GM12873 (cell line): Measurements from ENCODE around the gene ATG4D.

Source experiments
- TF ChIP-seq, protein P1 (sequence below): IDR thresholded peaks from 2 replicates; pipeline ENCODE4 v1.5.1; 2012; ENCODE audit warnings: low read depth, mild to moderate bottlenecking, moderate library complexity, low read length, control low read depth; ENCODE audit not compliant: insufficient read depth; ENCODE audit errors: missing control alignments

Gene ATG4D

DNA sequence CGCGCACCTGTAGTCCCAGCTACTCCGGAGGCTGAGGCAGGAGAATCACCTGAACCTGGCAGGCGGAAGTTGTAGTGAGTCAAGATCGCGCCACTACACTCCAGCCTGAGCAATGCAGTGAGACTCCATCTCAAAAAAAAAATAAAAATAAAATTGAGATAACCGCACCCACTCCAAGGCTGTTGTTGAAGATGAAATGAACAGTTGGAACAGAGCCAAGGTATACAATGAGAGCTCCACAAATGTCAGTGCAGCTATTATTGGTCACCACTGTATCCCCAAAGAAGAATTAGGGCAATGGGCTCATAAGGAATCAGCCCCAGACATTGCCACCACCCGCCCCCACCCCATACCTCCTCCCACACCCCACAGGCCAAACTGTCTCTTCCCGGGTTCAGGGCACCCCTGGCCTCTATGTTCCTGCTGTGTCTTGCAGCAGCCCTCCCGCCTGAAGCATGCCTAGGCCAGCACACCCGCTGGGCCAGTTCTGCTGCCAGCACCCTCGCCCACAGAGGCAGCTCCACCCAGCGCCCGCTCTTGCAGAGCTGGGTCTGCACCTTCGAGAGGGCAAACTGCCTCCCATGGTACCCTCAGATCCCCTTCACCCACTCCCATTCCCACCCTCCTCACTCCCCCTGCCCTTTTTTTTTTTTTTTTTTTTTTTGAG lies 22.9 kb upstream of the ATG4D start:
- TF ChIP-seq, protein P1, sequence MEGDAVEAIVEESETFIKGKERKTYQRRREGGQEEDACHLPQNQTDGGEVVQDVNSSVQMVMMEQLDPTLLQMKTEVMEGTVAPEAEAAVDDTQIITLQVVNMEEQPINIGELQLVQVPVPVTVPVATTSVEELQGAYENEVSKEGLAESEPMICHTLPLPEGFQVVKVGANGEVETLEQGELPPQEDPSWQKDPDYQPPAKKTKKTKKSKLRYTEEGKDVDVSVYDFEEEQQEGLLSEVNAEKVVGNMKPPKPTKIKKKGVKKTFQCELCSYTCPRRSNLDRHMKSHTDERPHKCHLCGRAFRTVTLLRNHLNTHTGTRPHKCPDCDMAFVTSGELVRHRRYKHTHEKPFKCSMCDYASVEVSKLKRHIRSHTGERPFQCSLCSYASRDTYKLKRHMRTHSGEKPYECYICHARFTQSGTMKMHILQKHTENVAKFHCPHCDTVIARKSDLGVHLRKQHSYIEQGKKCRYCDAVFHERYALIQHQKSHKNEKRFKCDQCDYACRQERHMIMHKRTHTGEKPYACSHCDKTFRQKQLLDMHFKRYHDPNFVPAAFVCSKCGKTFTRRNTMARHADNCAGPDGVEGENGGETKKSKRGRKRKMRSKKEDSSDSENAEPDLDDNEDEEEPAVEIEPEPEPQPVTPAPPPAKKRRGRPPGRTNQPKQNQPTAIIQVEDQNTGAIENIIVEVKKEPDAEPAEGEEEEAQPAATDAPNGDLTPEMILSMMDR, result no peak

DNA sequence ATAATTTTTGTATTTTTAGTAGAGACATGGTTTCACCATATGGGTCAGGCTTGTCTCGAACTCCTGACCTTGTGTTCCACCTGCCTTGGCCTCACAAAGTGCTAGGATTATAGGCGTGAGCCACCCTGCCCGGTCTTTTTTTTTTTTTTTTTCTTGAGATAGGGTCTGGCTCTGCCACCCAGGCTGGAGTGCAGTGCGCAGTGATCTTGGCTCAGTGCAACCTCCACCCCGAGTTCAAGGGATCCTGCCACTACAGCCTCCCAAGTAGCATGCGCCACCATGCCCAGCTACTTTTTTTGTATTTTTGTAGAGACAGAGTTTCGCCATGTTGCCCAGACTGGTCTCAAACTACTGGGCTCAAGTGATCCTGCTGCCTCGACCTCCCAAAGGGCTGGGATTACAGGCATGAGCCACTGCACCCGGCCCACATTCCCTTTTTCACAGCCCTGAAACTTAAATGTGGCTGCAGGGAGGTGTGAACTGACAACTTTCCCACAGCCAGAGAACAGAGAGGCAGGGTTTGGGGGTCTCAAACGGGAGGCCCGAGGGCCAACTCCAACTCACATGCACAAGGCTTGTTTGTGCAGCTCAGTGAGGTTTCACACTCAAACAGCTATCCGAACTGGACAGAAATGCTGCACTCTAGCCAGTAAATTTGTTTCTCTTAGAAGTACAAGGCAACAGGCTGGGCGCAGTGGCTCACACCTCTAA lies 22.1 kb upstream of the ATG4D start:
- TF ChIP-seq, protein P1, result no peak

DNA sequence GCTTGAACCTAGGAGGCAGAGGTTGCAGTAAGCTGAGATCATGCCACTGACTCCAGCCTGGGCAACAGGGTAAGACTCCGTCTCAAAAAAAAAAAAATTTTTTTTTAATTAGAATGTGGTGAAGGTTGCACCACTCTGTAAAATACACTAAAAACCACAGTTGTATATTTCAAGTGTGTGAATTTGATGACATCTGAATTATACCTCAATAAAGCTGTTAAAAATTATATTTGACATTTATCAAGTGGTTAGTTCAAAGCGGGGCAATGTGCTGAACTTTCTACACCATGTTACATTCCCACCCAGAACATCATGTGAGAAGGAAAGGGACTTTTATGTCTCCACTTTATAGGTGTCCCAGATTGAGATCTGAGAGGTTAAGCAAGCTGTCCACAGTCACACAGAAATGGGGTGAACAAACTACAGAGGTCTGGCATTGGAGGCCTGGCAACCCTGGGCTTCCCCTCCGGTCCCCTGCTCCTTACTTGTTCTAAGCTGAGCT lies 20.5 kb upstream of the ATG4D start:
- TF ChIP-seq, protein P1, result no peak

DNA sequence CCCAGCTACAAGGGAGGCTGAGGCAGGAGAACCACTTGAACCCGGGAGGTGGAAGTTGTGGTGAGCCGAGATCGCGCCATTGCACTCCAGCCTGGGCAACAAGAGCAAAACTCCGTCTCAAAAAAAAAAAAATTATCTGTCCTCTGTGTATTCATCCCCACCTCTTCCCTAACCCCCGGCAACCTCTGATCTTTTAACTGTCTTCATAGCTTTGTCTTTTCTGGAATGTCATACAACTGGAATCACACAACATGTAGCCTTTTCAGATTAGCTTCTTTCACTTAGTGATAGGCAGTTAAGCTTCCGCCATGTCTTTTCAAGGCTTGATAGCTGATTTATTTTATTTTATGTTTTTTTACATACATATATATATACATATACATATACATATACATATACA lies 18.1 kb upstream of the ATG4D start:
- TF ChIP-seq, protein P1, result no peak

DNA sequence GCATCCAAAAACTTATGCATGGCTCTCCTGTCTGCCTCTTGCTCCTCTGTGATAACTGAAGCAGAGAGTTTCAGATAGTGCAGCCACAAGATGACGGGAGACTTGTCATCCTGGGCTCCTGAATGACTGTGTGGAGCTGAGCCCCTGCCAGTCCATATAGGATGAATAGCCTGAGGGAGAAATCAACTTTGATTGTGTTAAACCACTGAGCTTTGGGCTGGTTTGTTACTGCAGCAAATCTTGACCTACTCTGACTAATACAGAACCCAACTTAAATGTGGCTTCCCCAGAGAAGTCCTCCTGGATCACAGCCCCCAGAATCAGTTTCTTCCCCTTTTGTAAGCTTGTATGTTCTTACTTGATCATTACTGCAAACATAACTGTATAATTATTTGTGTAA lies 11.2 kb upstream of the ATG4D start:
- TF ChIP-seq, protein P1, result no peak

DNA sequence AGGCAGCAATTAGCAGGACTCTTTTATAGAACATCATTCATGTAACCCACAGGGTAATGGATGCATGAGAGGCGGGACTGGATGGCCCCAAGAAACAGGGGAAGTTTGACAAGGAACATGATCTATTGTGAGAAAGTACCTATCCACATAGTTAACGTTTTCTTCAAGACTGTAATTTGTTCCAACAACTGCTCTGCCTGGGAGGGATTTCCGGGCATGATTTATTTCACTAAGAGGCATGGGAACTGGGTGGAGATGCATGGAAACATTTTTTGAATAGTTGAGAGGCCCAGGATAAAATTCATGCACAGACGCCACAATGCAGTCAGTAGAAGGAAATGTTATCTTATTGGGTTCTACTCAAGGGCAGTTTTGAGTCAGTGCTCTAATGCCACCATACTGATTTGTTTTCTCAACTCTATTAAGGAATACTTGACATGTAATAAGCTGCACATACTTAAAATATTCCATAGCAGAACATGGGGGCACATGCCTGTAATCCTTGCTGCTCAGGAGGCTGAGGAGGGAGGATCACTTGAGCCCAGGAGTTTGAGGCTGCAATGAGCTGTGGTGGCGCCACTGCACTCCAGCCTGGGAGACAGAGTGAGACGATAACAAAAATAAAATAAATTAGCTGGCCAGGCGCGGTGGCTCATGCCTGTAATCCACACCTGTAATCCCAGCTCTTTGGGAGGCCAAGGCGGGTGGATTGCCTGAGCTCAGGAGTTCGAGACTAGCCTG lies 9.9 kb upstream of the ATG4D start:
- TF ChIP-seq, protein P1, result no peak

DNA sequence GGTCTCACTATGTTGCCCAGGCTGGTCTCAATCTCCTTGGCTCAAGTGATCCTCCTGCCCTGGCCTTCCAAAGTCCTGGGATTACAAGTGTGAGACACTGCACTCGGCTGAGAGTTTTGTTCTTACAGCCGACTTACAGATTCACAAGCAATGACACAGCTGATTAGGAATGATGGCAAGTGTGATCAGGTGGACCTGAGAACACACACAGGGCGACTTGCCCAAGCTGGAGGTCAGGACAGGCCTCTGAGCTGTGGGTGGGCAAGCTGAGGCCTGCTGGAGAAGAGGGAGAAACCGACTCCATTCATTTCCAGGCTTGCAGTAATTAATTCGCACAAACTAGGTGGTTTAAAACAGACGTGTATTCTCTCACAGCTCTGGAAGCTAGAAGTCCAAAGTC lies 8.1 kb upstream of the ATG4D start:
- TF ChIP-seq, protein P1, result no peak
